Kidney (tissue), 14 donors: ENCODE results near the gene CARD11. TPM values are rescaled to one million over a fixed set of nuclear protein-coding genes. Genes with fewer than 3 reads are reported as not detected.

Source experiments
- DNase-seq, 5 donors: peaks; one replicate each; pipeline ENCODE4 v3.0.0-alpha.2; 2013 to 2020
- FAIRE-seq: peaks from 2 replicates; lab custom pipeline; 2012; peaks lifted over from hg19 to GRCh38; lab: Jason Lieb, UNC
- H3K27ac ChIP-seq, 2 donors: one replicate each; pipeline ENCODE4 v1.7.0; 2013; ENCODE audit warnings: low read depth in 2 of 2, low read length in 2 of 2, inconsistent platforms in 1 of 2
- H3K27me3 ChIP-seq: one replicate; pipeline ENCODE4 v1.7.1; 2013; ENCODE audit warnings: low read length, inconsistent platforms; ENCODE audit not compliant: control insufficient read depth, insufficient read depth
- H3K36me3 ChIP-seq, 3 donors: one replicate each; pipeline versions ENCODE4 v1.7.0 to v1.7.1; 2013; ENCODE audit warnings: low read length in 3 of 3, control low read depth in 1 of 3, inconsistent platforms in 1 of 3; ENCODE audit not compliant: insufficient read depth in 3 of 3, control insufficient read depth in 2 of 3
- H3K4me1 ChIP-seq, 3 donors: one replicate each; pipeline versions ENCODE4 v1.7.0 to v1.7.1; 2013; ENCODE audit warnings: low read length in 3 of 3, inconsistent platforms in 1 of 3, low read depth in 1 of 3; ENCODE audit not compliant: control insufficient read depth in 2 of 3, insufficient read depth in 2 of 3
- H3K4me3 ChIP-seq, 3 donors: one replicate each; pipeline versions ENCODE4 v1.7.0 to v1.8.1; 2013; ENCODE audit warnings: low read length in 3 of 3, control low read depth in 1 of 3, inconsistent platforms in 1 of 3
- H3K9ac ChIP-seq, 3 donors: one replicate each; pipeline versions ENCODE4 v1.7.0 to v1.7.1; 2013; ENCODE audit warnings: low read length in 3 of 3, control low read depth in 1 of 3, inconsistent platforms in 1 of 3
- H3K9me3 ChIP-seq, 3 donors: one replicate each; pipeline versions ENCODE4 v1.7.0 to v1.7.1; 2013; ENCODE audit warnings: low read length in 3 of 3, control low read depth in 1 of 3, inconsistent platforms in 1 of 3; ENCODE audit not compliant: control insufficient read depth in 2 of 3, insufficient read depth in 1 of 3
- CTCF ChIP-seq: IDR thresholded peaks from 3 replicates; pipeline ENCODE4 v1.5.1; 2012; ENCODE audit warnings: mild to moderate bottlenecking, moderate library complexity, borderline replicate concordance; ENCODE audit not compliant: insufficient read depth; ENCODE audit errors: extremely low read depth
- intact Hi-C: fragments of 100-400 bp; cut with DNase I; formaldehyde crosslinking; loops from one replicate; pipeline ENCODE4 v1.11.1; 2022
- polyA plus RNA-seq: library from polyadenylated mRNA; stranded (reverse); fragments of 350-450 nt; fragmentation: Illumina TruSeq; extraction: RNeasy Lipid Tissue Mini Kit (QIAGEN cat#74804); gene quantifications from one replicate; pipeline ENCODE4 v1.2.3, GENCODE V29; 2014; ENCODE audit warnings: low read depth, low replicate concordance; ENCODE audit not compliant: insufficient read depth
- total RNA-seq: library from RNA; stranded (reverse); fragmentation: NEBNext Ultra II Directional; extraction: Animal tissue kit (Norgen Biotek cat#: 25700); gene quantifications from one replicate; pipeline ENCODE4 v1.2.1, GENCODE V29; 2021
- donor health status: control.
- donor health status: control.
- donor health status: control.
- donor health status: control.
- donor health status: control.
- donor health status: DM: yes; HTN: yes; CAD: no.
- donor health status: Normal renal cell carcinoma (clear cell type).

Gene CARD11
- total and polyA plus RNA-seq, 2 donors from 2014 or later, result 0.22 to 9.6 TPM

GRCh38 chr7:2996141-2996540, 47.5 kb downstream of the CARD11 start:
- no peak overlapping the region for H3K4me3 ChIP-seq
- H3K9ac ChIP-seq, result no peak overlapping the region
- H3K36me3 ChIP-seq, result no peaks in the 10 kb centered on the region
- DNase-seq (peak in 1 of 5 donors; percentile 41), FAIRE-seq (no peak)
- peaks cover 0 to 3% (median 0%) of the 10 kb centered on the region in 3 donors for H3K4me1 ChIP-seq
- no peak for TF ChIP-seq CTCF
- H3K27me3 ChIP-seq, result no peaks in the 10 kb centered on the region
- H3K27ac ChIP-seq, result no peak overlapping the region
- no peaks in the 10 kb centered on the region for H3K9me3 ChIP-seq
- intact Hi-C loops, result no loop called here

GRCh38 chr7:2993868-2994267, 49.8 kb downstream of the CARD11 start:
- H3K4me3 ChIP-seq, result no peak overlapping the region
- no peaks in the 10 kb centered on the region for H3K27me3 ChIP-seq
- no peak overlapping the region for H3K27ac ChIP-seq
- DNase-seq (peak; percentile 53 to 94 (median 63)), FAIRE-seq (no peak)
- no peaks in the 10 kb centered on the region for H3K36me3 ChIP-seq
- intact Hi-C loops, result no loop called here
- peaks cover 0 to 5% (median 0%) of the 10 kb centered on the region in 3 donors for H3K9me3 ChIP-seq
- H3K4me1 ChIP-seq, result peaks cover 0 to 3% (median 0%) of the 10 kb centered on the region in 3 donors
- no peak for TF ChIP-seq CTCF
- no peak overlapping the region for H3K9ac ChIP-seq

DNA sequence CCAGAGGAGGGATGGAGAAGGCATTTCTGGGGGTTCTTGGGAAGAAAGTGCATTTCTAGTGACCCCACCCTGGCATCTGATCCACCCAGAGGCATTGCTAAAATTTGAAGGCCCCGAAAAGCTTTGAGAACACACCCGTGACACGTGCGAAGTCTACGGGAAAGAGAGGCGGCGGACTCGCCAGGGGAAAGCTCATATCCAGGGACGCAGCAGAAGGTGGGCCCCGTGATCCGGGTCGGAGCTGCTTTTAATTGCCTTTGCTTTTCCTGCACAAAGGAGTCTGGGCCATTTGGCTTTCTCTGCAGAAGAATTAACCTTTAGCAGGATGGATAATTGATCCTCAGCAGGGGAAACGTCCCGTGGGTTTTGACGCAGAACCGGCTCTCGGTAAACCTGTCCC, 50.3 kb downstream of the CARD11 start:
- Histone ChIP-seq H3K4me1 (peaks cover 0 to 3% (median 0%) of the 10 kb centered on the region in 3 donors), H3K36me3 (no peaks in the 10 kb centered on the region), H3K9me3 (peaks cover 0 to 5% (median 0%) of the 10 kb centered on the region in 3 donors), H3K27ac (no peak overlapping the region), H3K9ac (no peak overlapping the region), H3K4me3 (no peak overlapping the region), H3K27me3 (no peaks in the 10 kb centered on the region)
- FAIRE-seq (no peak), DNase-seq (peak in 1 of 5 donors; percentile 60)
- intact Hi-C loops, result no loop called here
- TF ChIP-seq CTCF, result no peak

GRCh38 chr7:2990949-2991470, 52.7 kb downstream of the CARD11 start:
- no peak overlapping the region for H3K4me3 ChIP-seq
- H3K9me3 ChIP-seq, result peaks cover 0 to 5% (median 0%) of the 10 kb centered on the region in 3 donors
- no peak overlapping the region for H3K27ac ChIP-seq
- no peak for TF ChIP-seq CTCF
- no peaks in the 10 kb centered on the region for H3K27me3 ChIP-seq
- no peaks in the 10 kb centered on the region for H3K36me3 ChIP-seq
- no peak for FAIRE-seq
- intact Hi-C loops, result no loop called here
- DNase-seq, result peak in 1 of 5 donors; percentile 2
- no peak overlapping the region for H3K9ac ChIP-seq
- H3K4me1 ChIP-seq, result peaks cover 0 to 3% (median 0%) of the 10 kb centered on the region in 3 donors
